H1 (cell line): ENCODE results near the gene RFT1. TPM values are rescaled to one million over a fixed set of nuclear protein-coding genes. Genes with fewer than 3 reads are reported as not detected.

Experiments
- KDM1A ChIP-seq: fragments of 200-600, 300-600 bp; sonication (generic); IDR thresholded peaks from 2 replicates; pipeline ENCODE4 v1.7.1; 2016; ENCODE audit warnings: mild to moderate bottlenecking, low read length, borderline replicate concordance
- NRF1 ChIP-seq: IDR thresholded peaks from 2 replicates; pipeline ENCODE4 v1.6.1; 2011; ENCODE audit warnings: mild to moderate bottlenecking, low read depth, low read length, improper control_type of control experiment
- POLR2AphosphoS5 ChIP-seq: IDR thresholded peaks from 2 replicates; pipeline ENCODE4 v1.6.1; 2011; ENCODE audit warnings: low read depth, low read length
- RAD21 ChIP-seq, 2 experiments: IDR thresholded peaks in 1 of 2; conservative IDR thresholded peaks in 1 of 2; 2 replicates each; pipeline ENCODE4 v1.6.1; 2011; ENCODE audit warnings: low read depth in 2 of 2, low read length in 2 of 2, improper control_type of control experiment in 1 of 2, inconsistent platforms in 1 of 2, mild to moderate bottlenecking in 1 of 2, moderate library complexity in 1 of 2
- SIN3A ChIP-seq, 2 experiments: IDR thresholded peaks in 1 of 2; conservative IDR thresholded peaks in 1 of 2; 2 replicates each; pipeline ENCODE4 v1.6.1; 2011 to 2012; ENCODE audit warnings: low read length in 2 of 2, improper control_type of control experiment in 1 of 2, low read depth in 1 of 2, mild to moderate bottlenecking in 1 of 2
- SIX5 ChIP-seq: IDR thresholded peaks from 2 replicates; pipeline ENCODE4 v1.6.1; 2011; ENCODE audit warnings: mild to moderate bottlenecking, low read depth, low read length
- TAF7 ChIP-seq: optimal IDR thresholded peaks from 2 replicates; pipeline ENCODE3; 2011; ENCODE audit warnings: low read depth, mild to moderate bottlenecking, inconsistent platforms, low read length, moderate library complexity, borderline replicate concordance
- YY1 ChIP-seq: IDR thresholded peaks from 2 replicates; pipeline ENCODE4 v1.6.1; 2011; ENCODE audit warnings: low read depth, mild to moderate bottlenecking, low read length
- polyA plus RNA-seq, 7 experiments: library from polyadenylated mRNA; depleted of rRNA in 3 of 7; stranded (reverse) in 5 of 7; unstranded in 2 of 7; fragments of >200 nt in 5 of 7; fragments of 200-250 nt in 2 of 7; gene quantifications; 1 replicate in 5 of 7; 2 replicates in 1 of 7; 4 replicates in 1 of 7; pipeline versions ENCODE4 v1.2.1 to v1.2.3, GENCODE V29; 2011 to 2013; ENCODE audit warnings: missing spikeins in 2 of 7, mixed read lengths in 2 of 7
- total RNA-seq: library from RNA; stranded (reverse); fragmentation: NEBNext Ultra II Directional; extraction: Animal tissue kit (Norgen Biotek cat#: 25700); gene quantifications from 2 replicates; pipeline ENCODE4 v1.2.1, GENCODE V29; 2021
- TF ChIP-seq, protein P1 (sequence below): IDR thresholded peaks from 2 replicates; pipeline ENCODE4 v1.6.1; 2011; ENCODE audit warnings: low read depth, mild to moderate bottlenecking, low read length; ENCODE audit not compliant: insufficient read depth

The RFT1 gene
- total and polyA plus RNA-seq, 2 of the 8 experiments (the other 6 are each of a cell fraction or from before 2014, with no cell fraction given) = 27.7 to 42.4 TPM

DNA sequence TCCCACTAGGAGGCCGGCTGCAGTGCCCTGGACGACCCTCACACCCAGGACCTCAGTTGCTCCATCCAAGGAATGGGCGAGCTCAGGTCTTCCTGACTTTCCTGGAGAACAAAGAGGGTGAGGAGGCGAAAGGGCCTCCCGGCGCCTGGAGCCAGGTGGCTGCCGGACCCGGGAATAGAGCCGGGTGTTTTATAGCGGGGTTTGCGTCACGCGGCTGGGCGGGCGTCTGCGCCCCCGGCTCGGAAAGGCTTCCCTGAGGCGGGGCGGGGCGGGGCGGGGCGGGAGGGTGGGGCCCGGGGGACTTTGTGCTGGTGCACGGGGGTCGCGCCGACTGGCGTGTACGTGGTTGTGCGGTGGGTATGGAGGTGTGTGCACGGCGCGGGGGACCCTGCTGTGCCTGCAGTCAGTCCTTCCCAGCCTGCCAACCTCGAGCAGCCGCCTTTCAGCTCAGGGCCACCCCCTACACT is 26.2 kb upstream of the RFT1 start (continued):
- TF ChIP-seq SIX5 (no peak), NRF1 (no peak), SIN3A (conservative IDR thresholded peaks at IDR 0.05 in 1 of 2, IDR thresholded peaks at IDR 0.05 in 1 of 2; ENCODE audit: low read depth in 1 of 2, low read length in 2 of 2) (no peak), KDM1A (peak; percentile 85), YY1 (no peak), RAD21 (IDR thresholded peaks at IDR 0.05 in 1 of 2, conservative IDR thresholded peaks at IDR 0.05 in 1 of 2; ENCODE audit: low read depth in 2 of 2, low read length in 2 of 2) (no peak), POLR2AphosphoS5 (no peak), TAF7 (no peak)
- TF ChIP-seq, protein P1, sequence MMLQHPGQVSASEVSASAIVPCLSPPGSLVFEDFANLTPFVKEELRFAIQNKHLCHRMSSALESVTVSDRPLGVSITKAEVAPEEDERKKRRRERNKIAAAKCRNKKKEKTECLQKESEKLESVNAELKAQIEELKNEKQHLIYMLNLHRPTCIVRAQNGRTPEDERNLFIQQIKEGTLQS = no peak
